HepG2 (cell line): ENCODE data around the gene KLF3. TPM values are rescaled to one million over a fixed set of nuclear protein-coding genes. Genes with fewer than 3 reads are reported as not detected.
A peak's percentile ranks its signal among the peaks of the same experiment; 100 is the strongest.

ENCODE experiments used
- ATAC-seq: fragments of 200-7000 bp; cut with Tn5 transposase; 3 replicates; pipeline ENCODE4 v1.9.1; 2020; ENCODE audit warnings: mild to moderate bottlenecking, moderate library complexity
- BruUV-seq: library from RNA; stranded (reverse); fragments of 400-500 nt; replicated peaks from 2 replicates; lab custom pipeline; 2021; lab: Mats Ljungman, UMichigan
- CTCF ChIA-PET: fragments of 300-600 bp; formaldehyde crosslinking; extraction: SDS; loops from one replicate; lab custom pipeline; 2021; ENCODE audit warnings: low total read pairs, inconsistent platforms, low intra/inter-chr PET ratio; lab: Yijun Ruan, JAX
- POLR2A ChIA-PET: fragments of 350-600 bp; sonication (Branson Sonifier 250); formaldehyde crosslinking; loops from one replicate; lab custom pipeline; 2020; ENCODE audit warnings: antibody characterized with exemption, inconsistent platforms; lab: Yijun Ruan, JAX
- DNase-seq: peaks from one replicate; pipeline ENCODE4 v3.0.0-alpha.2; 2015; ENCODE audit warnings: low spot score
- FAIRE-seq: peaks from 3 replicates; lab custom pipeline; 2011; peaks lifted over from hg19 to GRCh38; lab: Jason Lieb, UNC
- H2AFZ ChIP-seq: one replicate; pipeline ENCODE4 v1.6.1; 2011; ENCODE audit warnings: low read length, inconsistent platforms
- H3K27ac ChIP-seq: fragments of 300-600 bp; 3 replicates; pipeline ENCODE4 v1.8.0; 2011; ENCODE audit warnings: mixed run types, mild to moderate bottlenecking, mixed read lengths, low read length, inconsistent platforms; ENCODE audit not compliant: insufficient read depth; ENCODE audit errors: extremely low read length
- H3K27me3 ChIP-seq, 2 experiments: fragments of 200-600 bp in 1 of 2; 2 replicates in 1 of 2; 3 replicates in 1 of 2; pipeline versions ENCODE4 v1.6.0 to v1.8.0; 2011; ENCODE audit warnings: low read length in 2 of 2, mild to moderate bottlenecking in 2 of 2, moderate library complexity in 2 of 2, inconsistent platforms in 1 of 2; ENCODE audit not compliant: insufficient read depth in 2 of 2, control insufficient read depth in 1 of 2
- H3K36me3 ChIP-seq, 2 experiments: fragments of 200-600 bp in 1 of 2; replicated peaks in 1 of 2; 2 replicates in 1 of 2; 3 replicates in 1 of 2; pipeline versions ENCODE4 v1.5.1 to v1.8.0; 2011; ENCODE audit warnings: low read length in 2 of 2, inconsistent platforms in 1 of 2; ENCODE audit not compliant: insufficient read depth in 2 of 2, control insufficient read depth in 1 of 2
- H3K4me1 ChIP-seq: 2 replicates; pipeline ENCODE4 v1.5.1; 2012; ENCODE audit warnings: low read length, inconsistent platforms; ENCODE audit not compliant: insufficient read depth
- H3K4me2 ChIP-seq: 2 replicates; pipeline ENCODE4 v1.6.0; 2011; ENCODE audit warnings: low read depth, low read length, inconsistent platforms
- H3K4me3 ChIP-seq, 3 experiments: fragments of 200-600 bp in 1 of 3; sonication (generic), shearing (Covaris generic) in 1 of 3; replicated peaks in 1 of 3; 2 replicates each; pipeline ENCODE4 v1.5.1; 2011 to 2016; ENCODE audit warnings: low read length in 3 of 3, inconsistent platforms in 2 of 3, low read depth in 2 of 3, mild to moderate bottlenecking in 2 of 3, control low read depth in 1 of 3, mixed read lengths in 1 of 3; ENCODE audit not compliant: insufficient read depth in 1 of 3
- H3K79me2 ChIP-seq: one replicate; pipeline ENCODE4 v1.6.1; 2011; ENCODE audit warnings: low read length, inconsistent platforms; ENCODE audit not compliant: insufficient read depth
- H3K9ac ChIP-seq: 2 replicates; pipeline ENCODE4 v1.6.0; 2011; ENCODE audit warnings: mild to moderate bottlenecking, low read depth, low read length, inconsistent platforms; ENCODE audit not compliant: insufficient read depth
- H3K9me3 ChIP-seq: 2 replicates; pipeline ENCODE4 v1.5.1; 2012; ENCODE audit warnings: mild to moderate bottlenecking, low read length
- H4K20me1 ChIP-seq: 2 replicates; pipeline ENCODE4 v1.6.0; 2011; ENCODE audit warnings: inconsistent platforms, mild to moderate bottlenecking, low read length, moderate library complexity; ENCODE audit not compliant: insufficient read depth
- ADNP ChIP-seq: sonication (generic); formaldehyde crosslinking; IDR thresholded peaks from 2 replicates; pipeline ENCODE4 v1.4.0; 2020; ENCODE audit warnings: missing genetic modification reagents
- HDAC2 ChIP-seq: sonication (generic); formaldehyde crosslinking; IDR thresholded peaks from 2 replicates; pipeline ENCODE4 v1.4.0; 2020; ENCODE audit warnings: missing genetic modification reagents
- JDP2 ChIP-seq: sonication (generic); formaldehyde crosslinking; IDR thresholded peaks from 2 replicates; pipeline ENCODE4 v1.8.1; 2022; ENCODE audit warnings: missing genetic modification reagents, borderline replicate concordance
- KDM1A ChIP-seq: IDR thresholded peaks from 2 replicates; pipeline ENCODE4 v1.6.1; 2016; ENCODE audit warnings: missing compliant biosample characterization
- KMT2A ChIP-seq: sonication (generic); formaldehyde crosslinking; IDR thresholded peaks from 2 replicates; pipeline ENCODE4 v1.4.0; 2020; ENCODE audit warnings: missing genetic modification reagents
- NFE2L1 ChIP-seq: sonication (generic); formaldehyde crosslinking; IDR thresholded peaks from 2 replicates; pipeline ENCODE4 v1.4.0; 2020; ENCODE audit warnings: missing genetic modification reagents, mild to moderate bottlenecking, borderline replicate concordance
- NPAS2 ChIP-seq: sonication (generic); formaldehyde crosslinking; IDR thresholded peaks from 2 replicates; pipeline ENCODE4 v1.8.0; 2022; ENCODE audit warnings: mild to moderate bottlenecking, missing genetic modification reagents, borderline replicate concordance
- RAD51 ChIP-seq: fragments of 450-650 bp; IDR thresholded peaks from 2 replicates; pipeline ENCODE4 v1.6.1; 2016; ENCODE audit warnings: borderline replicate concordance
- RBM22 ChIP-seq: fragments of 200-400 bp; formaldehyde crosslinking; optimal IDR thresholded peaks from 2 replicates; pipeline ENCODE3; 2017; ENCODE audit warnings: mild to moderate bottlenecking, low read length, moderate library complexity
- RCOR2 ChIP-seq: IDR thresholded peaks from 2 replicates; pipeline ENCODE4 v1.6.1; 2016; ENCODE audit warnings: missing biosample characterization, missing genetic modification reagents
- REL ChIP-seq: sonication (generic); formaldehyde crosslinking; conservative IDR thresholded peaks from 2 replicates; pipeline ENCODE4 v1.8.0; 2022; ENCODE audit warnings: mild to moderate bottlenecking, missing genetic modification reagents, moderate library complexity
- SALL1 ChIP-seq: sonication (generic); formaldehyde crosslinking; IDR thresholded peaks from 2 replicates; pipeline ENCODE4 v1.8.0; 2022; ENCODE audit warnings: mild to moderate bottlenecking, missing genetic modification reagents
- SMAD9 ChIP-seq: sonication (generic); formaldehyde crosslinking; IDR thresholded peaks from 2 replicates; pipeline ENCODE4 v1.5.1; 2020; ENCODE audit warnings: mild to moderate bottlenecking, missing genetic modification reagents
- ZBTB21 ChIP-seq: sonication (generic); formaldehyde crosslinking; IDR thresholded peaks from 2 replicates; pipeline ENCODE4 v1.4.0; 2020; ENCODE audit warnings: missing genetic modification reagents
- ZBTB7A ChIP-seq: sonication (generic); formaldehyde crosslinking; IDR thresholded peaks from 2 replicates; pipeline ENCODE4 v1.8.0; 2022; ENCODE audit warnings: mild to moderate bottlenecking, missing genetic modification reagents
- ZBTB7B ChIP-seq: sonication (generic); formaldehyde crosslinking; IDR thresholded peaks from 2 replicates; pipeline ENCODE4 v1.4.0; 2020; ENCODE audit warnings: missing genetic modification reagents
- ZC3H13 ChIP-seq: sonication (generic); formaldehyde crosslinking; IDR thresholded peaks from 2 replicates; pipeline ENCODE4 v1.8.1; 2023; ENCODE audit warnings: mild to moderate bottlenecking, missing genetic modification reagents, moderate library complexity
- ZFP36 ChIP-seq: fragments of 150-350 bp; IDR thresholded peaks from 2 replicates; pipeline ENCODE4 v1.6.1; 2018; ENCODE audit warnings: borderline replicate concordance, low read length, low read depth; ENCODE audit not compliant: partially characterized antibody
- ZMYM3 ChIP-seq: sonication (generic); formaldehyde crosslinking; IDR thresholded peaks from 2 replicates; pipeline ENCODE4 v1.5.1; 2020; ENCODE audit warnings: mild to moderate bottlenecking, missing genetic modification reagents
- ZNF232 ChIP-seq: sonication (generic); formaldehyde crosslinking; IDR thresholded peaks from 2 replicates; pipeline ENCODE4 v1.4.0; 2020; ENCODE audit warnings: missing genetic modification reagents, borderline replicate concordance
- ZNF598 ChIP-seq: sonication (generic); formaldehyde crosslinking; IDR thresholded peaks from 2 replicates; pipeline ENCODE4 v1.5.1; 2020; ENCODE audit warnings: mild to moderate bottlenecking, missing genetic modification reagents, borderline replicate concordance
- ZNF614 ChIP-seq: IDR thresholded peaks from 2 replicates; pipeline ENCODE4 v1.6.1; 2018; ENCODE audit warnings: missing biosample characterization, missing genetic modification reagents, inconsistent platforms, borderline replicate concordance
- ZNF768 ChIP-seq: sonication (generic); formaldehyde crosslinking; IDR thresholded peaks from 2 replicates; pipeline ENCODE4 v1.4.0; 2020; ENCODE audit warnings: missing genetic modification reagents
- ZNF883 ChIP-seq: sonication (generic); formaldehyde crosslinking; IDR thresholded peaks from 2 replicates; pipeline ENCODE4 v1.5.1; 2020; ENCODE audit warnings: mild to moderate bottlenecking, missing genetic modification reagents; ENCODE audit errors: not compliant biosample characterization
- WGBS: methylation state at CpG from one replicate; pipeline ENCODE4 v1.1.6; 2017; ENCODE audit warnings: low lambda C conversion rate; 5-methylcytosine and 5-hydroxymethylcytosine counted together
- in situ Hi-C: cut with HindIII; loops from 2 replicates; pipeline ENCODE4 v1.10.0; 2017; ENCODE audit warnings: low pct_unique_long_range_greater_than_20kb; ENCODE audit not compliant: extremely low pct_ligation_motif_present
- intact Hi-C: fragments of 100-400 bp; cut with micrococcal nuclease; formaldehyde crosslinking; loops from one replicate; pipeline ENCODE4 v1.10.0; 2022; ENCODE audit not compliant: unreplicated experiment
- polyA plus RNA-seq, 8 experiments: library from polyadenylated mRNA; depleted of rRNA in 3 of 8; stranded (reverse) in 7 of 8; unstranded in 1 of 8; fragments of >200 nt; fragmentation: Illumina TruSeq in 4 of 8; extraction: Trizol in 4 of 8; gene quantifications; 2 replicates each; pipeline versions ENCODE4 v1.2.1 to v1.2.3, GENCODE V29; 2011 to 2016; ENCODE audit warnings: low read depth in 4 of 8, missing spikeins in 1 of 8, mixed read lengths in 1 of 8; ENCODE audit not compliant: insufficient read depth in 1 of 8
- total RNA-seq, 5 experiments: library from RNA; depleted of rRNA; stranded (reverse); fragments of >200 nt; fragmentation: Illumina TruSeq; extraction: Trizol; gene quantifications; 2 replicates each; pipeline ENCODE4 v1.2.3, GENCODE V29; 2016; ENCODE audit warnings: low read depth in 1 of 5

KLF3 gene
- total and polyA plus RNA-seq, 2 of the 13 experiments (the other 11 are each of a cell fraction or from before 2014, with no cell fraction given) = 29.1 to 37.8 TPM

- TF ChIP-seq JDP2 (CRISPR knock-in tag) = no peak
Observed at GRCh38 chr4:38670939-38671591, 7.1 kb downstream of the KLF3 start (continued).

GRCh38 chr4:38671592-38671940 is 7.6 kb downstream of the KLF3 start:
- H3K9ac ChIP-seq = peak overlapping the region; percentile 60
- 61% methylated on average over 5 of the region's 5 CpGs for WGBS
- no peaks in the 10 kb centered on the region for H3K9me3 ChIP-seq
- peaks cover 0 to 1% of the 10 kb centered on the region in 2 experiments; a peak in 3 of 5 replicates for H3K36me3 ChIP-seq
- peaks cover 84% of the 10 kb centered on the region for H3K4me1 ChIP-seq
- no peak for DNase-seq
- no peak for ATAC-seq
- peak overlapping the region; percentile 78 for H3K27ac ChIP-seq
- H3K79me2 ChIP-seq = peaks cover 97% of the 10 kb centered on the region
- in situ Hi-C loops (loop anchor here (5.0 kb wide), 3 partner anchors 354 to 594 kb away; no protein-coding TSS in a partner anchor), intact Hi-C loops (loop anchor here (5.0 to 10.0 kb wide), 2 partner anchors 247 to 284 kb away; no protein-coding TSS in a partner anchor)
- H2AFZ ChIP-seq = no peak overlapping the region
- H4K20me1 ChIP-seq = peaks cover 21% of the 10 kb centered on the region
- no TSS peak for BruUV-seq
- no peak for FAIRE-seq
- H3K27me3 ChIP-seq = no peaks in the 10 kb centered on the region
- H3K4me3 ChIP-seq = peak overlapping the region; percentile 18 to 55 (median 22); a peak in 4 of 6 replicates
- CTCF ChIA-PET = no interaction called here
- H3K4me2 ChIP-seq = peak overlapping the region; percentile 81
- TF ChIP-seq KDM1A (CRISPR knock-in tag) (peak; percentile 82; the same call in 1 of the 2 replicates), SMAD9 (CRISPR knock-in tag) (no peak), RAD51 (no peak), ZBTB21 (CRISPR knock-in tag) (no peak), NPAS2 (CRISPR knock-in tag) (no peak), KMT2A (0 out of 2 replicates have a peak, but pooled peaks have one; percentile 20), SALL1 (CRISPR knock-in tag) (0 out of 2 replicates have a peak, but pooled peaks have one; percentile 6), ZC3H13 (0 out of 2 replicates have a peak, but pooled peaks have one; percentile 28), ZBTB7B (CRISPR knock-in tag) (0 out of 2 replicates have a peak, but pooled peaks have one; percentile 12), REL (CRISPR knock-in tag) (no peak), ZNF614 (CRISPR knock-in tag) (no peak), ZNF883 (CRISPR knock-in tag) (no peak), NFE2L1 (no peak), HDAC2 (CRISPR knock-in tag) (peak; percentile 47; the same call in 1 of the 2 replicates), ADNP (peak; percentile 78), ZFP36 (peak; percentile 75), ZBTB7A (CRISPR knock-in tag) (peak; percentile 36; the same call in 1 of the 2 replicates), ZNF232 (CRISPR knock-in tag) (0 out of 2 replicates have a peak, but pooled peaks have one; percentile 23), RBM22 (peak; percentile 30), RCOR2 (CRISPR knock-in tag) (peak; percentile 75; the same call in 1 of the 2 replicates), ZMYM3 (CRISPR knock-in tag) (peak; percentile 96), ZNF768 (peak; percentile 97), ZNF598 (CRISPR knock-in tag) (no peak)
- TF ChIP-seq, all 625 proteins: peak for 14
- POLR2A ChIA-PET = interaction anchor here (1.1 to 1.5 kb wide), 3 partner anchors 60 to 539 kb away, joined by 3 to 5 read pairs (median 3); no protein-coding TSS in a partner anchor
